ENCODE measurements around the gene METTL16. TPM values are rescaled to one million over a fixed set of nuclear protein-coding genes. Genes with fewer than 3 reads are reported as not detected.

The METTL16 gene
- total and polyA plus RNA-seq, 2 of the 8 experiments (the other 6 are each of a cell fraction or from before 2014, with no cell fraction given), result 22.8 to 59.4 TPM

- Histone ChIP-seq H2BK120ac (replicated peaks; ENCODE audit: low read depth, low read length) (no peak overlapping the region), H2AFZ (ENCODE audit: low read length) (no peak overlapping the region), H2BK12ac (ENCODE audit: low read depth, low read length) (no peak overlapping the region), H2BK5ac (ENCODE audit: low read depth, low read length) (no peak overlapping the region), H3K14ac (ENCODE audit: insufficient read length) (no peak overlapping the region), H3K27ac (ENCODE audit: low read depth, low read length) (no peak overlapping the region), H3K56ac (replicated peaks; ENCODE audit: insufficient read length, low read depth, low read length) (no peak overlapping the region), H4K8ac (ENCODE audit: extremely low read depth, insufficient read depth, low read length) (peak overlapping the region; percentile 39; the same call in 1 of the 2 replicates), H4K91ac (replicated peaks; ENCODE audit: insufficient read length, low read length) (no peak overlapping the region), H3K9me3 (ENCODE audit: insufficient read depth in 2 of 2, low read depth in 1 of 2, low read length in 1 of 2) (no peaks in the 10 kb centered on the region), H3K79me1 (ENCODE audit: low read depth, low read length) (0 out of 2 replicates have a peak, but pooled peaks cover 3% of the 10 kb centered on the region), H2AK5ac (ENCODE audit: low read depth, low read length) (no peak overlapping the region), H4K5ac (ENCODE audit: insufficient read length, low read depth, low read length) (no peak overlapping the region), H2BK15ac (ENCODE audit: low read length) (no peak overlapping the region), H3K27me3 (replicated peaks in 1 of 4; ENCODE audit: control insufficient read depth in 3 of 4, extremely low read depth in 1 of 4, insufficient read depth in 3 of 4, low read length in 3 of 4) (no peaks in the 10 kb centered on the region), H3K4me2 (ENCODE audit: insufficient read depth in 1 of 2, low read depth in 2 of 2, low read length in 2 of 2) (no peak overlapping the region), H3K9ac (replicated peaks in 1 of 4; ENCODE audit: extremely low read depth in 1 of 4, low read depth in 3 of 4, low read length in 3 of 4) (no peak overlapping the region), H3K79me2 (ENCODE audit: control insufficient read depth in 1 of 2, insufficient read depth in 2 of 2, low read length in 2 of 2) (no peaks in the 10 kb centered on the region), H3K23ac (ENCODE audit: insufficient read length) (no peak overlapping the region), H2BK20ac (ENCODE audit: low read length) (no peak overlapping the region), H3K23me2 (ENCODE audit: low read depth, low read length) (no peaks in the 10 kb centered on the region), H3K36me3 (ENCODE audit: control insufficient read depth in 2 of 4, insufficient read depth in 4 of 4, low read length in 3 of 4) (peaks cover 7 to 34% (median 23%) of the 10 kb centered on the region in 4 experiments; a peak in 6 of 8 replicates), H3K4ac (replicated peaks; ENCODE audit: insufficient read length, low read depth, low read length) (no peak overlapping the region), H4K20me1 (replicated peaks in 1 of 2; ENCODE audit: control insufficient read depth in 1 of 2, insufficient read depth in 2 of 2, low read length in 2 of 2) (peaks cover 6 to 7% of the 10 kb centered on the region in 2 experiments), H3K4me3 (ENCODE audit: extremely low read depth in 1 of 4, insufficient read depth in 2 of 4, low read depth in 3 of 4, low read length in 4 of 4) (no peak overlapping the region), H3K18ac (ENCODE audit: extremely low read depth, low read length) (no peak overlapping the region), H3K4me1 (replicated peaks in 1 of 4; ENCODE audit: control insufficient read depth in 3 of 4, insufficient read depth in 4 of 4, low read length in 3 of 4) (no peaks in the 10 kb centered on the region)
- TF ChIP-seq RAD21 (IDR thresholded peaks at IDR 0.05 in 1 of 2, conservative IDR thresholded peaks at IDR 0.05 in 1 of 2; ENCODE audit: low read depth in 2 of 2, low read length in 2 of 2) (peak; percentile 89 to 91), JUND (IDR thresholded peaks at IDR 0.05; ENCODE audit: low read length) (0 out of 2 replicates have a peak, but pooled peaks have one; percentile 21), KDM1A (IDR thresholded peaks at IDR 0.05; ENCODE audit: borderline replicate concordance, low read length) (no peak)
- TF ChIP-seq, protein P1, sequence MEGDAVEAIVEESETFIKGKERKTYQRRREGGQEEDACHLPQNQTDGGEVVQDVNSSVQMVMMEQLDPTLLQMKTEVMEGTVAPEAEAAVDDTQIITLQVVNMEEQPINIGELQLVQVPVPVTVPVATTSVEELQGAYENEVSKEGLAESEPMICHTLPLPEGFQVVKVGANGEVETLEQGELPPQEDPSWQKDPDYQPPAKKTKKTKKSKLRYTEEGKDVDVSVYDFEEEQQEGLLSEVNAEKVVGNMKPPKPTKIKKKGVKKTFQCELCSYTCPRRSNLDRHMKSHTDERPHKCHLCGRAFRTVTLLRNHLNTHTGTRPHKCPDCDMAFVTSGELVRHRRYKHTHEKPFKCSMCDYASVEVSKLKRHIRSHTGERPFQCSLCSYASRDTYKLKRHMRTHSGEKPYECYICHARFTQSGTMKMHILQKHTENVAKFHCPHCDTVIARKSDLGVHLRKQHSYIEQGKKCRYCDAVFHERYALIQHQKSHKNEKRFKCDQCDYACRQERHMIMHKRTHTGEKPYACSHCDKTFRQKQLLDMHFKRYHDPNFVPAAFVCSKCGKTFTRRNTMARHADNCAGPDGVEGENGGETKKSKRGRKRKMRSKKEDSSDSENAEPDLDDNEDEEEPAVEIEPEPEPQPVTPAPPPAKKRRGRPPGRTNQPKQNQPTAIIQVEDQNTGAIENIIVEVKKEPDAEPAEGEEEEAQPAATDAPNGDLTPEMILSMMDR (IDR thresholded peaks at IDR 0.05; ENCODE audit: control extremely low read depth in 1 of 3, insufficient read depth in 1 of 3, low read depth in 1 of 3, low read length in 3 of 3), result peak; percentile 82 to 91 (median 88)
- ChIA-PET POLR2A (ENCODE audit: partially characterized antibody) (interaction anchor here (0.9 to 2.2 kb wide), 9 partner anchors 9 to 68 kb away, joined by 3 to 14 read pairs (median 5); no protein-coding TSS in a partner anchor), CTCF (ENCODE audit: partially characterized antibody) (interaction anchor here (0.6 to 8.3 kb wide), 44 partner anchors 9 to 318 kb away, joined by 3 to 216 read pairs (median 4); partner anchors contain the start of genes METTL16 and TSR1)
- FAIRE-seq (peak; percentile 90), DNase-seq (ENCODE audit: low read depth in 1 of 2, low spot score in 2 of 2) (peak in 1 of 2 experiments; percentile 98)
- WGBS, 2 experiments (ENCODE audit: extremely low coverage in 1 of 2, insufficient coverage in 1 of 2, insufficient read length in 1 of 2, insufficient replicate concordance in 2 of 2, low coverage in 1 of 2, low lambda C conversion rate in 2 of 2, missing lambda C conversion rate in 1 of 2), result 47% methylated on average over 19 of the region's 19 CpGs; no CpG with 5 or more reads in 1 of the 2 experiments
Observed at GRCh38 chr17:2416010-2416734, 95.5 kb downstream of the METTL16 start.
